Heart left ventricle (tissue), 16 donors: ENCODE data around the gene TMEFF2. TPM values are rescaled to one million over a fixed set of nuclear protein-coding genes. Genes with fewer than 3 reads are reported as not detected.

Experiments used
- ATAC-seq, 4 donors: fragments of 200-7000 bp; cut with Tn5 transposase; one replicate each; pipeline ENCODE4 v1.9.1; 2020 to 2022; ENCODE audit warnings: moderate library complexity in 4 of 4, mild to moderate bottlenecking in 3 of 4, moderate number of reproducible peaks in 1 of 4
- DNase-seq, 5 donors: peaks; one replicate each; pipeline ENCODE4 v3.0.0-alpha.2; 2020
- H3K27ac ChIP-seq, 12 donors: fragments of 200-600 bp; sonication (generic) in 4 of 12; one replicate each; pipeline versions ENCODE4 v1.5.0 to v1.8.0; 2016 to 2022; ENCODE audit warnings: mild to moderate bottlenecking in 2 of 12
- H3K27me3 ChIP-seq, 9 donors: fragments of 200-600 bp; sonication (generic) in 2 of 9; one replicate each; pipeline versions ENCODE4 v1.5.1 to v1.8.0; 2016 to 2022; ENCODE audit warnings: mild to moderate bottlenecking in 3 of 9
- H3K36me3 ChIP-seq, 9 donors: fragments of 200-600 bp; sonication (generic) in 2 of 9; one replicate each; pipeline versions ENCODE4 v1.5.0 to v1.8.0; 2018 to 2022; ENCODE audit warnings: mild to moderate bottlenecking in 2 of 9
- H3K4me1 ChIP-seq, 12 donors: fragments of 200-600 bp; sonication (generic) in 4 of 12; one replicate each; pipeline versions ENCODE4 v1.5.0 to v1.8.0; 2016 to 2022; ENCODE audit warnings: mild to moderate bottlenecking in 3 of 12
- H3K4me3 ChIP-seq, 12 donors: fragments of 200-600 bp; sonication (generic) in 4 of 12; one replicate each; pipeline versions ENCODE4 v1.5.0 to v1.8.0; 2017 to 2022; ENCODE audit warnings: mild to moderate bottlenecking in 9 of 12, moderate library complexity in 4 of 12
- H3K9me3 ChIP-seq, 12 donors: fragments of 200-600 bp; sonication (generic) in 4 of 12; one replicate each; pipeline versions ENCODE4 v1.5.0 to v1.8.0; 2016 to 2022; ENCODE audit warnings: mild to moderate bottlenecking in 1 of 12
- CTCF ChIP-seq, 12 donors: fragments of 200-600 bp; sonication (generic) in 4 of 12; IDR thresholded peaks; one replicate each; pipeline versions ENCODE4 v1.5.0 to v1.8.0; 2018 to 2022; ENCODE audit warnings: antibody characterized with exemption in 12 of 12, mild to moderate bottlenecking in 5 of 12
- POLR2A ChIP-seq, 2 donors: fragments of 450-650 bp; IDR thresholded peaks; one replicate each; pipeline ENCODE4 v1.6.1; 2017; ENCODE audit warnings: antibody characterized with exemption in 2 of 2, mild to moderate bottlenecking in 2 of 2, moderate library complexity in 2 of 2
- WGBS, 4 donors: extraction: QIAGEN DNeasy Blood & Tissue Kit in 2 of 4; methylation state at CpG; one replicate each; pipeline versions ENCODE4 v1.1.5 to v1.1.7; 2013 to 2018; 5-methylcytosine and 5-hydroxymethylcytosine counted together
- intact Hi-C, 10 donors: fragments of 100-400 bp; cut with DNase I; formaldehyde crosslinking; loops; one replicate each; pipeline versions ENCODE4 v1.11.1 to v1.14.2; 2022
- polyA plus RNA-seq, 2 donors: library from polyadenylated mRNA; stranded (reverse); fragments of 200-250 nt; gene quantifications; one replicate each; pipeline ENCODE4 v1.2.3, GENCODE V29; 2013
- total RNA-seq, 9 donors: library from RNA; depleted of rRNA in 2 of 9; stranded (reverse); fragments of >200 nt in 2 of 9; fragmentation: NEBNext Ultra II Directional in 3 of 9; extraction: Animal tissue kit (Norgen Biotek cat#: 25700) in 3 of 9; gene quantifications; one replicate each; pipeline versions ENCODE4 v1.1.0 to v1.2.4, GENCODE V29; 2016 to 2023
- donor health status: ischemic (EF 13 %, LVEDD 7.1; RV severe dilation, severe dysfunction).
- donor health status: healthy with polysubstance abuse.
- donor health status: DM: no; HTN: yes; CAD: no.
- donor health status: DM: no; HTN: no; CAD: no.
- donor health status: ischemic (EF 25% LVEDD 6.9; RV normal size, moderate dysfunction).
- donor health status: ischemic (EF 25% LVEDD 5.7; RV mildly dilated, moderate dysfunction).
- donor health status: healthy.
- donor health status: DM: yes; HTN: yes; CAD: no.
- donor health status: ischemic (EF 35%, LVEDD 5.7; RV mildly dilated, moderate dysfunction).
- donor health status: nonischemic (EF 11% LVEDD 7.7; RV severe dilation, severe dysfunction).
- donor health status: DM: yes; HTN: yes; CAD: no.
- donor health status: PGD.
- donor health status: ischemic (EF 29% LVEDD 5.4; RV normal size, mild dysfunction).
- donor health status: nonischemic (EF 23%, LVEDD 6.1; RV moderate dilation, normal function).

TMEFF2 gene
- total and polyA plus RNA-seq, 11 donors, result 0.08 to 0.44 (median 0.23) TPM; not detected in 7

GRCh38 chr2:192060161-192060560, 134.6 kb downstream of the TMEFF2 start:
- ATAC-seq (no peak), DNase-seq (no peak)
- H3K9me3 ChIP-seq, result no peaks in the 10 kb centered on the region
- no peak overlapping the region for H3K27ac ChIP-seq
- H3K4me3 ChIP-seq, result no peak overlapping the region
- no peaks in the 10 kb centered on the region for H3K36me3 ChIP-seq
- no peaks in the 10 kb centered on the region for H3K27me3 ChIP-seq
- no peaks in the 10 kb centered on the region for H3K4me1 ChIP-seq
- no peak for TF ChIP-seq POLR2A (IDR thresholded peaks at IDR 0.05)
- no peak for TF ChIP-seq CTCF (IDR thresholded peaks at IDR 0.05)
- intact Hi-C loops, result no loop called here
- 57 to 79% (median 69%) methylated on average over 3 of the region's 3 CpGs for WGBS, 4 donors

GRCh38 chr2:192059266-192059665, 135.5 kb downstream of the TMEFF2 start:
- Histone ChIP-seq H3K27me3 (no peaks in the 10 kb centered on the region), H3K27ac (no peak overlapping the region), H3K9me3 (no peaks in the 10 kb centered on the region), H3K36me3 (no peaks in the 10 kb centered on the region), H3K4me3 (no peak overlapping the region), H3K4me1 (no peaks in the 10 kb centered on the region)
- intact Hi-C loops, result no loop called here
- 93 to 96% (median 93%) methylated on average over 2 of the region's 2 CpGs for WGBS, 4 donors
- ATAC-seq (no peak), DNase-seq (no peak)
- TF ChIP-seq POLR2A (IDR thresholded peaks at IDR 0.05) (no peak), CTCF (IDR thresholded peaks at IDR 0.05) (no peak)

- no peaks in the 10 kb centered on the region for H3K36me3 ChIP-seq
- DNase-seq, result no peak
- H3K27me3 ChIP-seq, result no peaks in the 10 kb centered on the region
- no peak for ATAC-seq
- H3K9me3 ChIP-seq, result no peaks in the 10 kb centered on the region
- no peak overlapping the region for H3K4me3 ChIP-seq
- no peak overlapping the region for H3K27ac ChIP-seq
- WGBS, 4 donors, result 40 to 61% (median 49%) methylated on average over 1 of the region's 1 CpG
- no peaks in the 10 kb centered on the region for H3K4me1 ChIP-seq
- intact Hi-C loops, result no loop called here
- no peak for TF ChIP-seq POLR2A (IDR thresholded peaks at IDR 0.05)
- TF ChIP-seq CTCF (IDR thresholded peaks at IDR 0.05), result no peak
Observed at GRCh38 chr2:192053921-192054320, 140.8 kb downstream of the TMEFF2 start.

GRCh38 chr2:192051533-192051932, 143.2 kb downstream of the TMEFF2 start:
- DNase-seq (no peak), ATAC-seq (no peak)
- intact Hi-C loops, result no loop called here
- H3K27ac ChIP-seq, result no peak overlapping the region
- H3K4me3 ChIP-seq, result no peak overlapping the region
- no peaks in the 10 kb centered on the region for H3K4me1 ChIP-seq
- TF ChIP-seq POLR2A (IDR thresholded peaks at IDR 0.05) (no peak), CTCF (IDR thresholded peaks at IDR 0.05) (no peak)
- no peaks in the 10 kb centered on the region for H3K36me3 ChIP-seq
- H3K9me3 ChIP-seq, result no peaks in the 10 kb centered on the region
- no peaks in the 10 kb centered on the region for H3K27me3 ChIP-seq
